ENCODE data around the gene RPUSD2. TPM values are rescaled to one million over a fixed set of nuclear protein-coding genes. Genes with fewer than 3 reads are reported as not detected.

Gene RPUSD2
- total RNA-seq, 1 experiment from 2014 or later: 9.4 TPM

- no peak for DNase-seq (ENCODE audit: low read depth)
These were observed 54.3 kb downstream of the RPUSD2 start for GRCh38 chr15:40623361-40623760.

Other genes with a start within 250 kb of the RPUSD2 start
- gene INAFM2, start 245.6 kb upstream of the RPUSD2 start, total RNA-seq (2014; rRNA removed; shearing (Covaris generic)): 21.6 and 29.3 TPM in 2 replicates
- gene CCDC9B, start 228.4 kb upstream of the RPUSD2 start, total RNA-seq (2014; rRNA removed; shearing (Covaris generic)): 9.4 and 14.1 TPM in 2 replicates
- gene PHGR1, start 218.3 kb upstream of the RPUSD2 start, total RNA-seq (2014; rRNA removed; shearing (Covaris generic)): not detected in 2 replicates
- 0.49 and 2.4 TPM in 2 replicates for gene DISP2, start 211.1 kb upstream of the RPUSD2 start, total RNA-seq (2014; rRNA removed; shearing (Covaris generic))
- 76.1 and 91.7 TPM in 2 replicates for gene KNSTRN, start 186.6 kb upstream of the RPUSD2 start, total RNA-seq (2014; rRNA removed; shearing (Covaris generic))
- gene IVD, start 163.5 kb upstream of the RPUSD2 start, total RNA-seq (2014; rRNA removed; shearing (Covaris generic)): 10.6 and 19.5 TPM in 2 replicates
- gene BAHD1, start 128.3 kb upstream of the RPUSD2 start, total RNA-seq (2014; rRNA removed; shearing (Covaris generic)): 6.5 and 16.6 TPM in 2 replicates
- 35.5 and 40.5 TPM in 2 replicates for gene CHST14, start 98.3 kb upstream of the RPUSD2 start, total RNA-seq (2014; rRNA removed; shearing (Covaris generic))
- gene CCDC32, start 4.3 kb upstream of the RPUSD2 start, total RNA-seq (2014; rRNA removed; shearing (Covaris generic)): 13.3 and 24.9 TPM in 2 replicates
- 32.1 and 33.9 TPM in 2 replicates for gene KNL1, start 24.9 kb downstream of the RPUSD2 start, total RNA-seq (2014; rRNA removed; shearing (Covaris generic))
- gene RAD51, start 125.9 kb downstream of the RPUSD2 start, total RNA-seq (2014; rRNA removed; shearing (Covaris generic)): 7.7 and 10.5 TPM in 2 replicates
- gene RMDN3, start 186.0 kb downstream of the RPUSD2 start, total RNA-seq (2014; rRNA removed; shearing (Covaris generic)): 13.5 and 19.2 TPM in 2 replicates
- 42.0 and 45.9 TPM in 2 replicates for gene GCHFR, start 194.8 kb downstream of the RPUSD2 start, total RNA-seq (2014; rRNA removed; shearing (Covaris generic))
- gene C15orf62, start 200.7 kb downstream of the RPUSD2 start, total RNA-seq (2014; rRNA removed; shearing (Covaris generic)): 0.05 and 0.49 TPM in 2 replicates
- 45.9 and 60.7 TPM in 2 replicates for gene ZFYVE19, start 237.8 kb downstream of the RPUSD2 start, total RNA-seq (2014; rRNA removed; shearing (Covaris generic))
- 26.1 and 31.5 TPM in 2 replicates for gene DNAJC17, start 238.2 kb downstream of the RPUSD2 start, total RNA-seq (2014; rRNA removed; shearing (Covaris generic))

Measured in M059J (cell line).